ENCODE data around the gene GBP6.

DNA sequence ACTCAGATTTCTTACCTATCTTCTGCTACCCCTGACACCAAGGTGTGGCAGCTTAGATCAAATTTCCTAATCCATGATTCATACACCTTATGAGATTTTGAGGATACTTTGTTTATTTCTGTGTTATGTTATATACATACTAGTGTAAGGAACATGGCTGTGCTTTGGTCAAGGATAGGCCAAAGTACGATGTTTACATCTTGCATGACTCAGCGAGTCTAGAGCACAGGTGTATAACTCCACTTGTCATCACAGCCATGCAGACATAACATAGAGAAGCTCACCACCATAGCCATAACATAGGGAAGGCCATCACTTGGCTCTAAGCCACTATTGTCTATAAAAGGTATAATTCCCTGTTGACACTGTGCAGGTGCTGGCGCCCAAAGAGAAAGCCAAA lies 61.2 kb downstream of the GBP6 start:
- TF ChIP-seq, protein P1, sequence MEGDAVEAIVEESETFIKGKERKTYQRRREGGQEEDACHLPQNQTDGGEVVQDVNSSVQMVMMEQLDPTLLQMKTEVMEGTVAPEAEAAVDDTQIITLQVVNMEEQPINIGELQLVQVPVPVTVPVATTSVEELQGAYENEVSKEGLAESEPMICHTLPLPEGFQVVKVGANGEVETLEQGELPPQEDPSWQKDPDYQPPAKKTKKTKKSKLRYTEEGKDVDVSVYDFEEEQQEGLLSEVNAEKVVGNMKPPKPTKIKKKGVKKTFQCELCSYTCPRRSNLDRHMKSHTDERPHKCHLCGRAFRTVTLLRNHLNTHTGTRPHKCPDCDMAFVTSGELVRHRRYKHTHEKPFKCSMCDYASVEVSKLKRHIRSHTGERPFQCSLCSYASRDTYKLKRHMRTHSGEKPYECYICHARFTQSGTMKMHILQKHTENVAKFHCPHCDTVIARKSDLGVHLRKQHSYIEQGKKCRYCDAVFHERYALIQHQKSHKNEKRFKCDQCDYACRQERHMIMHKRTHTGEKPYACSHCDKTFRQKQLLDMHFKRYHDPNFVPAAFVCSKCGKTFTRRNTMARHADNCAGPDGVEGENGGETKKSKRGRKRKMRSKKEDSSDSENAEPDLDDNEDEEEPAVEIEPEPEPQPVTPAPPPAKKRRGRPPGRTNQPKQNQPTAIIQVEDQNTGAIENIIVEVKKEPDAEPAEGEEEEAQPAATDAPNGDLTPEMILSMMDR (IDR thresholded peaks at IDR 0.05 in 4 of 5, conservative IDR thresholded peaks at IDR 0.05 in 1 of 5): no peak
- no peak for TF ChIP-seq POLR2A (IDR thresholded peaks at IDR 0.05)
